A673 (cell line): Measurements from ENCODE around the gene CCN5. TPM values are rescaled to one million over a fixed set of nuclear protein-coding genes. Genes with fewer than 3 reads are reported as not detected.

Experiments
- BruUV-seq: library from RNA; stranded (reverse); fragments of 400-500 nt; replicated peaks from 2 replicates; lab custom pipeline; 2021; lab: Mats Ljungman, UMichigan
- CTCF ChIA-PET: fragments of 300-600 bp; sonication (Branson Sonifier 250); formaldehyde crosslinking; loops from one replicate; lab custom pipeline; 2022; ENCODE audit warnings: antibody characterized with exemption; lab: Charles Lee
- POLR2A ChIA-PET: fragments of 300-600 bp; sonication (Branson Sonifier 250); formaldehyde crosslinking; loops from one replicate; lab custom pipeline; 2022; ENCODE audit warnings: antibody characterized with exemption; ENCODE audit not compliant: low non-redundant PET; lab: Charles Lee
- DNase-seq: peaks from one replicate; pipeline ENCODE4 v3.0.0-alpha.2; 2015; ENCODE audit warnings: low spot score
- H3K27ac ChIP-seq: fragments of 200-600 bp; sonication (generic); 2 replicates; pipeline ENCODE4 v1.5.1; 2016; ENCODE audit warnings: mixed run types, low read depth, mild to moderate bottlenecking, mixed read lengths, antibody characterized with exemption, low read length; ENCODE audit not compliant: poor library complexity, severe bottlenecking
- H3K27me3 ChIP-seq: fragments of 200-600 bp; sonication (generic); replicated peaks from 2 replicates; pipeline ENCODE4 v1.6.1; 2017; ENCODE audit warnings: mixed run types, low read depth, mild to moderate bottlenecking, mixed read lengths, antibody characterized with exemption, low read length; ENCODE audit not compliant: insufficient read depth, poor library complexity
- H3K36me3 ChIP-seq: fragments of 200-600 bp; sonication (generic); 2 replicates; pipeline ENCODE4 v1.6.1; 2016; ENCODE audit warnings: mixed run types, mild to moderate bottlenecking, mixed read lengths, antibody characterized with exemption, low read length; ENCODE audit not compliant: insufficient read depth, poor library complexity, severe bottlenecking
- H3K4me1 ChIP-seq: fragments of 200-600 bp; sonication (generic); 2 replicates; pipeline ENCODE4 v1.6.1; 2017; ENCODE audit warnings: mixed run types, mild to moderate bottlenecking, mixed read lengths, antibody characterized with exemption, low read length; ENCODE audit not compliant: insufficient read depth, poor library complexity, severe bottlenecking
- H3K4me3 ChIP-seq: fragments of 200-600 bp; sonication (generic); 2 replicates; pipeline ENCODE4 v1.5.1; 2016; ENCODE audit warnings: low read depth, mixed run types, mild to moderate bottlenecking, mixed read lengths, low read length; ENCODE audit not compliant: poor library complexity, severe bottlenecking
- H3K9me3 ChIP-seq: fragments of 200-600 bp; sonication (generic); 2 replicates; pipeline ENCODE4 v1.6.1; 2016; ENCODE audit warnings: mixed run types, low read depth, mild to moderate bottlenecking, mixed read lengths, antibody characterized with exemption, low read length; ENCODE audit not compliant: poor library complexity, severe bottlenecking
- CTCF ChIP-seq: fragments of 300-800, 200-600 bp; sonication (generic); conservative IDR thresholded peaks from 2 replicates; pipeline ENCODE4 v1.5.1; 2017; ENCODE audit warnings: low read depth, mild to moderate bottlenecking, antibody characterized with exemption, low read length, moderate library complexity, mixed read lengths
- EZH2 ChIP-seq: fragments of 200-600 bp; sonication (generic); IDR thresholded peaks from 2 replicates; pipeline ENCODE4 v1.6.1; 2017; ENCODE audit warnings: borderline replicate concordance, low read depth, mild to moderate bottlenecking, mixed read lengths, antibody characterized with exemption, low read length; ENCODE audit not compliant: poor library complexity, severe bottlenecking
- intact Hi-C: fragments of 100-400 bp; cut with micrococcal nuclease; formaldehyde crosslinking; loops from one replicate; pipeline ENCODE4 v1.10.0; 2022; ENCODE audit not compliant: unreplicated experiment
- total RNA-seq: library from RNA; stranded (reverse); gene quantifications from 2 replicates; pipeline ENCODE4 v1.2.3, GENCODE V29; 2021

CCN5 gene
- total RNA-seq, 1 experiment from 2014 or later = not detected

GRCh38 chr20:44691424-44692423 lies 23.4 kb upstream of the CCN5 start:
- POLR2A ChIA-PET = interaction anchor here (0.7 kb wide), 1 partner anchor 182 kb away, joined by 4 read pairs; no protein-coding TSS in a partner anchor
- no TSS peak for BruUV-seq

GRCh38 chr20:44692932-44693480 lies 22.2 kb upstream of the CCN5 start:
- no peak overlapping the region for H3K27ac ChIP-seq

More at GRCh38 chr20:44691424-44692423, 23.4 kb upstream of the CCN5 start:
- Histone ChIP-seq H3K36me3 (no peaks in the 10 kb centered on the region), H3K4me3 (no peak overlapping the region), H3K9me3 (no peaks in the 10 kb centered on the region), H3K27ac (no peak overlapping the region), H3K27me3 (no peaks in the 10 kb centered on the region), H3K4me1 (no peaks in the 10 kb centered on the region)
- no peak for TF ChIP-seq CTCF
- no peak for TF ChIP-seq EZH2
- intact Hi-C loops = no loop called here
- no peak for DNase-seq
- CTCF ChIA-PET = interaction anchor here (0.6 kb wide), 1 partner anchor 239 kb away, joined by 3 read pairs; no protein-coding TSS in a partner anchor

GRCh38 chr20:44693627-44694026 lies 21.5 kb upstream of the CCN5 start:
- Histone ChIP-seq H3K27ac (no peak overlapping the region), H3K9me3 (no peaks in the 10 kb centered on the region), H3K4me3 (no peak overlapping the region), H3K27me3 (no peaks in the 10 kb centered on the region), H3K4me1 (no peaks in the 10 kb centered on the region), H3K36me3 (no peaks in the 10 kb centered on the region)
- no TSS peak for BruUV-seq
- intact Hi-C loops = no loop called here
- TF ChIP-seq EZH2 (no peak), CTCF (no peak)
- no peak for DNase-seq
- ChIA-PET POLR2A (no interaction called here), CTCF (no interaction called here)

More at GRCh38 chr20:44692932-44693480, 22.2 kb upstream of the CCN5 start:
- Histone ChIP-seq H3K4me3 (no peak overlapping the region), H3K9me3 (no peaks in the 10 kb centered on the region), H3K27me3 (no peaks in the 10 kb centered on the region), H3K36me3 (no peaks in the 10 kb centered on the region), H3K4me1 (no peaks in the 10 kb centered on the region)
- POLR2A ChIA-PET = no interaction called here
- BruUV-seq = no TSS peak
- CTCF ChIA-PET = no interaction called here
- intact Hi-C loops = no loop called here
- DNase-seq = no peak
- no peak for TF ChIP-seq CTCF
- no peak for TF ChIP-seq EZH2
